Measurements from ENCODE around the gene ADGRV1. TPM values are rescaled to one million over a fixed set of nuclear protein-coding genes. Genes with fewer than 3 reads are reported as not detected.

Gene ADGRV1
- total and polyA plus RNA-seq, 7 donors, result 0.05 to 0.83 (median 0.11) TPM; not detected in 1

- ATAC-seq, result peak; percentile 75 to 86 (median 84)
- Histone ChIP-seq H3K27me3 (ENCODE audit: insufficient read depth in 3 of 3, low read length in 2 of 3) (no peaks in the 10 kb centered on the region), H3K27ac (peak overlapping the region; percentile 28)
Measured at GRCh38 chr5:91182763-91183162, 624.2 kb downstream of the ADGRV1 start.

GRCh38 chr5:91183743-91184142 lies 625.1 kb downstream of the ADGRV1 start:
- no peak for DNase-seq
- no peaks in the 10 kb centered on the region for H3K9me3 ChIP-seq
- TF ChIP-seq CTCF (IDR thresholded peaks at IDR 0.05), result no peak
- H3K4me3 ChIP-seq, result no peak overlapping the region
- no peak overlapping the region for H3K27ac ChIP-seq
- H3K36me3 ChIP-seq (ENCODE audit: insufficient read depth in 1 of 2, low read depth in 1 of 2), result no peaks in the 10 kb centered on the region
- no peaks in the 10 kb centered on the region for H3K27me3 ChIP-seq (ENCODE audit: insufficient read depth in 3 of 3, low read length in 2 of 3)
- 78 to 82% (median 82%) methylated on average over 4 of the region's 4 CpGs for WGBS, 3 donors
- intact Hi-C loops (cut with DNase I), result no loop called here
- no peaks in the 10 kb centered on the region for H3K4me1 ChIP-seq
- no peak for ATAC-seq

More at GRCh38 chr5:91182763-91183162, 624.2 kb downstream of the ADGRV1 start:
- no peak overlapping the region for H3K4me3 ChIP-seq
- no peaks in the 10 kb centered on the region for H3K4me1 ChIP-seq
- intact Hi-C loops (cut with DNase I), result no loop called here
- WGBS, 3 donors, result 17 to 32% (median 19%) methylated on average over 4 of the region's 4 CpGs
- no peaks in the 10 kb centered on the region for H3K9me3 ChIP-seq
- peak; percentile 15 for TF ChIP-seq CTCF (IDR thresholded peaks at IDR 0.05)
- no peaks in the 10 kb centered on the region for H3K36me3 ChIP-seq (ENCODE audit: insufficient read depth in 1 of 2, low read depth in 1 of 2)
- peak in 1 of 2 donors; percentile 50 for DNase-seq

GRCh38 chr5:91186101-91186500 lies 627.5 kb downstream of the ADGRV1 start:
- ATAC-seq, result no peak
- H3K27me3 ChIP-seq (ENCODE audit: insufficient read depth in 3 of 3, low read length in 2 of 3), result no peaks in the 10 kb centered on the region

GRCh38 chr5:91187032-91187431 lies 628.4 kb downstream of the ADGRV1 start:
- no peaks in the 10 kb centered on the region for H3K9me3 ChIP-seq
- no peak for DNase-seq
- H3K4me1 ChIP-seq, result no peaks in the 10 kb centered on the region
- no peaks in the 10 kb centered on the region for H3K36me3 ChIP-seq (ENCODE audit: insufficient read depth in 1 of 2, low read depth in 1 of 2)
- no peak overlapping the region for H3K27ac ChIP-seq
- ATAC-seq, result no peak
- no peak overlapping the region for H3K4me3 ChIP-seq
- H3K27me3 ChIP-seq (ENCODE audit: insufficient read depth in 3 of 3, low read length in 2 of 3), result no peaks in the 10 kb centered on the region
- 95 to 100% (median 97%) methylated on average over 3 of the region's 3 CpGs for WGBS, 3 donors
- intact Hi-C loops (cut with DNase I), result no loop called here
- no peak for TF ChIP-seq CTCF (IDR thresholded peaks at IDR 0.05)

More at GRCh38 chr5:91186101-91186500, 627.5 kb downstream of the ADGRV1 start:
- H3K4me3 ChIP-seq, result no peak overlapping the region
- no peak overlapping the region for H3K27ac ChIP-seq
- intact Hi-C loops (cut with DNase I), result no loop called here
- H3K36me3 ChIP-seq (ENCODE audit: insufficient read depth in 1 of 2, low read depth in 1 of 2), result no peaks in the 10 kb centered on the region
- DNase-seq, result no peak
- WGBS, 3 donors, result 87 to 95% (median 90%) methylated on average over 5 of the region's 5 CpGs
- TF ChIP-seq CTCF (IDR thresholded peaks at IDR 0.05), result no peak
- no peaks in the 10 kb centered on the region for H3K9me3 ChIP-seq
- H3K4me1 ChIP-seq, result no peaks in the 10 kb centered on the region

- ATAC-seq (no peak), DNase-seq (no peak)
- intact Hi-C loops (cut with DNase I), result no loop called here
- no peaks in the 10 kb centered on the region for H3K27me3 ChIP-seq (ENCODE audit: insufficient read depth in 3 of 3, low read length in 2 of 3)
- H3K9me3 ChIP-seq, result no peaks in the 10 kb centered on the region
- no peaks in the 10 kb centered on the region for H3K36me3 ChIP-seq (ENCODE audit: insufficient read depth in 1 of 2, low read depth in 1 of 2)
- TF ChIP-seq CTCF (IDR thresholded peaks at IDR 0.05), result no peak
- 85 to 100% (median 97%) methylated on average over 1 of the region's 1 CpG for WGBS, 3 donors
- H3K4me3 ChIP-seq, result no peak overlapping the region
- no peaks in the 10 kb centered on the region for H3K4me1 ChIP-seq
- H3K27ac ChIP-seq, result no peak overlapping the region
Measured at GRCh38 chr5:91188755-91189154, 630.2 kb downstream of the ADGRV1 start.
